HL-60 (cell line): ENCODE data around the gene ZBTB49.
A peak's percentile ranks its signal among the peaks of the same experiment; 100 is the strongest.

Source experiments
- DNase-seq, 2 experiments: peaks; one replicate each; pipeline ENCODE4 v3.0.0-alpha.2; 2010 to 2020; ENCODE audit warnings: low read depth in 1 of 2, low spot score in 1 of 2
- H3K27ac ChIP-seq: fragments of 250-450 bp; sonication (Bioruptor Pico); replicated peaks from 2 replicates; pipeline ENCODE4 v1.5.1; 2020; ENCODE audit warnings: mild to moderate bottlenecking, moderate library complexity
- H3K27me3 ChIP-seq: fragments of 250-450 bp; sonication (Bioruptor Pico); 2 replicates; pipeline ENCODE4 v1.5.1; 2021; ENCODE audit warnings: mild to moderate bottlenecking, moderate library complexity; ENCODE audit not compliant: insufficient read depth, poor library complexity, severe bottlenecking
- H3K4me3 ChIP-seq: replicated peaks from 2 replicates; pipeline ENCODE4 v1.5.1; 2011; ENCODE audit warnings: mild to moderate bottlenecking, control low read depth, low read length; ENCODE audit not compliant: insufficient read depth
- GABPA ChIP-seq: IDR thresholded peaks from 2 replicates; pipeline ENCODE4 v1.6.1; 2012; ENCODE audit warnings: low read depth
- POLR2AphosphoS5 ChIP-seq: IDR thresholded peaks from 2 replicates; pipeline ENCODE4 v1.6.1; 2012; ENCODE audit warnings: low read depth
- SPI1 ChIP-seq: IDR thresholded peaks from 2 replicates; pipeline ENCODE4 v1.6.1; 2012; ENCODE audit warnings: low read depth, mild to moderate bottlenecking, borderline replicate concordance
- TF ChIP-seq, protein P1 (sequence below): IDR thresholded peaks from one replicate; pipeline ENCODE4 v1.5.1; 2011; ENCODE audit warnings: low read length, control low read depth, inconsistent platforms; ENCODE audit not compliant: insufficient read depth
- TF ChIP-seq, protein P2 (sequence below): IDR thresholded peaks from 2 replicates; pipeline ENCODE4 v1.6.1; 2012; ENCODE audit warnings: low read depth; ENCODE audit not compliant: insufficient replicate concordance

The ZBTB49 gene

GRCh38 chr4:4260185-4260751, 29.8 kb upstream of the ZBTB49 start:
- no peak overlapping the region for H3K4me3 ChIP-seq
- DNase-seq, result peak in 1 of 2 experiments; percentile 36

GRCh38 chr4:4267981-4268380, 22.1 kb upstream of the ZBTB49 start:
- no peaks in the 10 kb centered on the region for H3K27me3 ChIP-seq
- no peak overlapping the region for H3K4me3 ChIP-seq
- no peak for DNase-seq
- no peak for TF ChIP-seq GABPA
- TF ChIP-seq POLR2AphosphoS5, result no peak
- TF ChIP-seq, protein P1, sequence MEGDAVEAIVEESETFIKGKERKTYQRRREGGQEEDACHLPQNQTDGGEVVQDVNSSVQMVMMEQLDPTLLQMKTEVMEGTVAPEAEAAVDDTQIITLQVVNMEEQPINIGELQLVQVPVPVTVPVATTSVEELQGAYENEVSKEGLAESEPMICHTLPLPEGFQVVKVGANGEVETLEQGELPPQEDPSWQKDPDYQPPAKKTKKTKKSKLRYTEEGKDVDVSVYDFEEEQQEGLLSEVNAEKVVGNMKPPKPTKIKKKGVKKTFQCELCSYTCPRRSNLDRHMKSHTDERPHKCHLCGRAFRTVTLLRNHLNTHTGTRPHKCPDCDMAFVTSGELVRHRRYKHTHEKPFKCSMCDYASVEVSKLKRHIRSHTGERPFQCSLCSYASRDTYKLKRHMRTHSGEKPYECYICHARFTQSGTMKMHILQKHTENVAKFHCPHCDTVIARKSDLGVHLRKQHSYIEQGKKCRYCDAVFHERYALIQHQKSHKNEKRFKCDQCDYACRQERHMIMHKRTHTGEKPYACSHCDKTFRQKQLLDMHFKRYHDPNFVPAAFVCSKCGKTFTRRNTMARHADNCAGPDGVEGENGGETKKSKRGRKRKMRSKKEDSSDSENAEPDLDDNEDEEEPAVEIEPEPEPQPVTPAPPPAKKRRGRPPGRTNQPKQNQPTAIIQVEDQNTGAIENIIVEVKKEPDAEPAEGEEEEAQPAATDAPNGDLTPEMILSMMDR, result no peak
- TF ChIP-seq, protein P2, sequence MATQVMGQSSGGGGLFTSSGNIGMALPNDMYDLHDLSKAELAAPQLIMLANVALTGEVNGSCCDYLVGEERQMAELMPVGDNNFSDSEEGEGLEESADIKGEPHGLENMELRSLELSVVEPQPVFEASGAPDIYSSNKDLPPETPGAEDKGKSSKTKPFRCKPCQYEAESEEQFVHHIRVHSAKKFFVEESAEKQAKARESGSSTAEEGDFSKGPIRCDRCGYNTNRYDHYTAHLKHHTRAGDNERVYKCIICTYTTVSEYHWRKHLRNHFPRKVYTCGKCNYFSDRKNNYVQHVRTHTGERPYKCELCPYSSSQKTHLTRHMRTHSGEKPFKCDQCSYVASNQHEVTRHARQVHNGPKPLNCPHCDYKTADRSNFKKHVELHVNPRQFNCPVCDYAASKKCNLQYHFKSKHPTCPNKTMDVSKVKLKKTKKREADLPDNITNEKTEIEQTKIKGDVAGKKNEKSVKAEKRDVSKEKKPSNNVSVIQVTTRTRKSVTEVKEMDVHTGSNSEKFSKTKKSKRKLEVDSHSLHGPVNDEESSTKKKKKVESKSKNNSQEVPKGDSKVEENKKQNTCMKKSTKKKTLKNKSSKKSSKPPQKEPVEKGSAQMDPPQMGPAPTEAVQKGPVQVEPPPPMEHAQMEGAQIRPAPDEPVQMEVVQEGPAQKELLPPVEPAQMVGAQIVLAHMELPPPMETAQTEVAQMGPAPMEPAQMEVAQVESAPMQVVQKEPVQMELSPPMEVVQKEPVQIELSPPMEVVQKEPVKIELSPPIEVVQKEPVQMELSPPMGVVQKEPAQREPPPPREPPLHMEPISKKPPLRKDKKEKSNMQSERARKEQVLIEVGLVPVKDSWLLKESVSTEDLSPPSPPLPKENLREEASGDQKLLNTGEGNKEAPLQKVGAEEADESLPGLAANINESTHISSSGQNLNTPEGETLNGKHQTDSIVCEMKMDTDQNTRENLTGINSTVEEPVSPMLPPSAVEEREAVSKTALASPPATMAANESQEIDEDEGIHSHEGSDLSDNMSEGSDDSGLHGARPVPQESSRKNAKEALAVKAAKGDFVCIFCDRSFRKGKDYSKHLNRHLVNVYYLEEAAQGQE, result no peak
- TF ChIP-seq SPI1, result no peak
- no peak overlapping the region for H3K27ac ChIP-seq

More at GRCh38 chr4:4260185-4260751, 29.8 kb upstream of the ZBTB49 start:
- Histone ChIP-seq H3K27ac (no peak overlapping the region), H3K27me3 (no peaks in the 10 kb centered on the region)
- TF ChIP-seq POLR2AphosphoS5, result no peak
- TF ChIP-seq, protein P1, result peak; percentile 54

- TF ChIP-seq, protein P2, result no peak
- TF ChIP-seq POLR2AphosphoS5, result no peak
- no peak for TF ChIP-seq GABPA
- TF ChIP-seq SPI1, result no peak
- TF ChIP-seq, protein P1, result no peak
- Histone ChIP-seq H3K4me3 (no peak overlapping the region), H3K27me3 (no peaks in the 10 kb centered on the region), H3K27ac (no peak overlapping the region)
- no peak for DNase-seq
These were observed 21.3 kb upstream of the ZBTB49 start for GRCh38 chr4:4268776-4269175.

- no peak for DNase-seq
- TF ChIP-seq SPI1, result no peak
- no peak for TF ChIP-seq POLR2AphosphoS5
- TF ChIP-seq, protein P1, result no peak
- no peak for TF ChIP-seq GABPA
- TF ChIP-seq, protein P2, result no peak
- H3K27me3 ChIP-seq, result no peaks in the 10 kb centered on the region
- no peak overlapping the region for H3K4me3 ChIP-seq
- no peak overlapping the region for H3K27ac ChIP-seq
These were observed 20.7 kb upstream of the ZBTB49 start for GRCh38 chr4:4269331-4269731.
